Uterus (tissue), 2 donors: Measurements from ENCODE around the gene HIGD1A.

ENCODE experiments used
- POLR2A ChIP-seq, 2 donors: fragments of 450-650 bp; IDR thresholded peaks; one replicate each; pipeline ENCODE4 v1.6.1; 2016; ENCODE audit warnings: antibody characterized with exemption in 2 of 2, mild to moderate bottlenecking in 1 of 2, moderate library complexity in 1 of 2
- TF ChIP-seq, protein P1 (sequence below), 4 experiments: fragments of 200-600 bp in 2 of 4; fragments of 450-650 bp in 2 of 4; sonication (generic) in 2 of 4; IDR thresholded peaks; one replicate each; pipeline ENCODE4 v1.5.1; 2016 to 2019; ENCODE audit warnings: antibody characterized with exemption in 4 of 4, mild to moderate bottlenecking in 2 of 4, moderate library complexity in 1 of 4

DNA sequence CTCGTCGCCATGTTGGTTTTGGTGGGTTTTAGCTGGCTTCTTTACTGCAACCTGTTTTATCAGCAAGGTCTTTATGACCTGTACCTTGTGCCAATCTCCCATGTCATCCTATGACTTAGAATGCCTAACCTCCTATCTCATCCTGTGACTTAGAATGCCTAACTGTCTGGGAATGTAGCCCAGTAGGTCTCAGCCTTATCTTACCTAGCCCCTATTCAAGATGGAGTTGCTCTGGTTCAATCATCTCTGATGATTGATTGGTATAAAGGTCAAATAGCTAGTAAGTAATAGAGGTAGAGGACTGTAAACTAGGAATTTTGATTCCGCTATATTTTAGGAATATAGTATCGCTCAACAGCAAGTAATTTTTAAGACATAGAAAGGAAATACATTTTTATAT, 3.6 kb upstream of the HIGD1A start:
- TF ChIP-seq, protein P1, sequence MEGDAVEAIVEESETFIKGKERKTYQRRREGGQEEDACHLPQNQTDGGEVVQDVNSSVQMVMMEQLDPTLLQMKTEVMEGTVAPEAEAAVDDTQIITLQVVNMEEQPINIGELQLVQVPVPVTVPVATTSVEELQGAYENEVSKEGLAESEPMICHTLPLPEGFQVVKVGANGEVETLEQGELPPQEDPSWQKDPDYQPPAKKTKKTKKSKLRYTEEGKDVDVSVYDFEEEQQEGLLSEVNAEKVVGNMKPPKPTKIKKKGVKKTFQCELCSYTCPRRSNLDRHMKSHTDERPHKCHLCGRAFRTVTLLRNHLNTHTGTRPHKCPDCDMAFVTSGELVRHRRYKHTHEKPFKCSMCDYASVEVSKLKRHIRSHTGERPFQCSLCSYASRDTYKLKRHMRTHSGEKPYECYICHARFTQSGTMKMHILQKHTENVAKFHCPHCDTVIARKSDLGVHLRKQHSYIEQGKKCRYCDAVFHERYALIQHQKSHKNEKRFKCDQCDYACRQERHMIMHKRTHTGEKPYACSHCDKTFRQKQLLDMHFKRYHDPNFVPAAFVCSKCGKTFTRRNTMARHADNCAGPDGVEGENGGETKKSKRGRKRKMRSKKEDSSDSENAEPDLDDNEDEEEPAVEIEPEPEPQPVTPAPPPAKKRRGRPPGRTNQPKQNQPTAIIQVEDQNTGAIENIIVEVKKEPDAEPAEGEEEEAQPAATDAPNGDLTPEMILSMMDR (IDR thresholded peaks at IDR 0.05), result no peak
- TF ChIP-seq POLR2A (IDR thresholded peaks at IDR 0.05), result no peak
